H1 (cell line): ENCODE measurements around the gene TUBB2B. TPM values are rescaled to one million over a fixed set of nuclear protein-coding genes. Genes with fewer than 3 reads are reported as not detected.

Experiments
- ASH2L ChIP-seq: fragments of 200-600, 300-600 bp; sonication (generic); IDR thresholded peaks from one replicate; pipeline ENCODE4 v1.7.1; 2017; ENCODE audit warnings: low read length
- CHD1 ChIP-seq: IDR thresholded peaks from 2 replicates; pipeline ENCODE4 v1.6.1; 2012; ENCODE audit warnings: low read depth, low read length, improper control_type of control experiment
- GABPA ChIP-seq: IDR thresholded peaks from 2 replicates; pipeline ENCODE4 v1.6.1; 2011; ENCODE audit warnings: mild to moderate bottlenecking, low read length, moderate library complexity, borderline replicate concordance; ENCODE audit not compliant: insufficient read depth
- HDAC2 ChIP-seq, 2 experiments: fragments of 300-600 bp in 1 of 2; sonication (generic) in 1 of 2; IDR thresholded peaks; 2 replicates each; pipeline ENCODE4 v1.6.1; 2011 to 2012; ENCODE audit warnings: low read depth in 2 of 2, low read length in 2 of 2, mild to moderate bottlenecking in 2 of 2, moderate library complexity in 2 of 2, borderline replicate concordance in 1 of 2, inconsistent platforms in 1 of 2
- JUND ChIP-seq: IDR thresholded peaks from 2 replicates; pipeline ENCODE4 v1.6.1; 2011; ENCODE audit warnings: mild to moderate bottlenecking, improper control_type of control experiment, low read length
- NRF1 ChIP-seq: IDR thresholded peaks from 2 replicates; pipeline ENCODE4 v1.6.1; 2011; ENCODE audit warnings: mild to moderate bottlenecking, low read depth, low read length, improper control_type of control experiment
- PHF8 ChIP-seq: fragments of 200-600 bp; sonication (generic); conservative IDR thresholded peaks from 2 replicates; pipeline ENCODE4 v1.7.1; 2012; ENCODE audit warnings: low read depth, mild to moderate bottlenecking, inconsistent platforms, low read length, moderate library complexity
- RNF2 ChIP-seq: fragments of 200-900, 300-1000 bp; sonication (generic); IDR thresholded peaks from 2 replicates; pipeline ENCODE4 v1.7.1; 2016; ENCODE audit warnings: borderline replicate concordance, low read depth, mild to moderate bottlenecking, antibody characterized with exemption, low read length; ENCODE audit not compliant: poor library complexity, severe bottlenecking; ENCODE audit errors: missing control alignments
- SIRT6 ChIP-seq: IDR thresholded peaks from one replicate; pipeline ENCODE4 v1.7.1; 2012; ENCODE audit warnings: low read length, inconsistent platforms
- TAF1 ChIP-seq: IDR thresholded peaks from 2 replicates; pipeline ENCODE4 v1.6.1; 2011; ENCODE audit warnings: mild to moderate bottlenecking, low read depth, low read length
- polyA plus RNA-seq, 7 experiments: library from polyadenylated mRNA; depleted of rRNA in 3 of 7; stranded (reverse) in 5 of 7; unstranded in 2 of 7; fragments of >200 nt in 5 of 7; fragments of 200-250 nt in 2 of 7; gene quantifications; 1 replicate in 5 of 7; 2 replicates in 1 of 7; 4 replicates in 1 of 7; pipeline versions ENCODE4 v1.2.1 to v1.2.3, GENCODE V29; 2011 to 2013; ENCODE audit warnings: missing spikeins in 2 of 7, mixed read lengths in 2 of 7
- total RNA-seq: library from RNA; stranded (reverse); fragmentation: NEBNext Ultra II Directional; extraction: Animal tissue kit (Norgen Biotek cat#: 25700); gene quantifications from 2 replicates; pipeline ENCODE4 v1.2.1, GENCODE V29; 2021
- TF ChIP-seq, protein P1 (sequence below): fragments of 300-600 bp; sonication (generic); IDR thresholded peaks from 2 replicates; pipeline ENCODE4 v1.7.1; 2012; ENCODE audit warnings: low read length, moderate library complexity, mild to moderate bottlenecking, inconsistent platforms; ENCODE audit not compliant: insufficient replicate concordance

TUBB2B gene
- total and polyA plus RNA-seq, 2 of the 8 experiments (the other 6 are each of a cell fraction or from before 2014, with no cell fraction given): 612 to 722 TPM

GRCh38 chr6:3259491-3259958 lies 32.1 kb upstream of the TUBB2B start (continued):
- TF ChIP-seq, protein P1, sequence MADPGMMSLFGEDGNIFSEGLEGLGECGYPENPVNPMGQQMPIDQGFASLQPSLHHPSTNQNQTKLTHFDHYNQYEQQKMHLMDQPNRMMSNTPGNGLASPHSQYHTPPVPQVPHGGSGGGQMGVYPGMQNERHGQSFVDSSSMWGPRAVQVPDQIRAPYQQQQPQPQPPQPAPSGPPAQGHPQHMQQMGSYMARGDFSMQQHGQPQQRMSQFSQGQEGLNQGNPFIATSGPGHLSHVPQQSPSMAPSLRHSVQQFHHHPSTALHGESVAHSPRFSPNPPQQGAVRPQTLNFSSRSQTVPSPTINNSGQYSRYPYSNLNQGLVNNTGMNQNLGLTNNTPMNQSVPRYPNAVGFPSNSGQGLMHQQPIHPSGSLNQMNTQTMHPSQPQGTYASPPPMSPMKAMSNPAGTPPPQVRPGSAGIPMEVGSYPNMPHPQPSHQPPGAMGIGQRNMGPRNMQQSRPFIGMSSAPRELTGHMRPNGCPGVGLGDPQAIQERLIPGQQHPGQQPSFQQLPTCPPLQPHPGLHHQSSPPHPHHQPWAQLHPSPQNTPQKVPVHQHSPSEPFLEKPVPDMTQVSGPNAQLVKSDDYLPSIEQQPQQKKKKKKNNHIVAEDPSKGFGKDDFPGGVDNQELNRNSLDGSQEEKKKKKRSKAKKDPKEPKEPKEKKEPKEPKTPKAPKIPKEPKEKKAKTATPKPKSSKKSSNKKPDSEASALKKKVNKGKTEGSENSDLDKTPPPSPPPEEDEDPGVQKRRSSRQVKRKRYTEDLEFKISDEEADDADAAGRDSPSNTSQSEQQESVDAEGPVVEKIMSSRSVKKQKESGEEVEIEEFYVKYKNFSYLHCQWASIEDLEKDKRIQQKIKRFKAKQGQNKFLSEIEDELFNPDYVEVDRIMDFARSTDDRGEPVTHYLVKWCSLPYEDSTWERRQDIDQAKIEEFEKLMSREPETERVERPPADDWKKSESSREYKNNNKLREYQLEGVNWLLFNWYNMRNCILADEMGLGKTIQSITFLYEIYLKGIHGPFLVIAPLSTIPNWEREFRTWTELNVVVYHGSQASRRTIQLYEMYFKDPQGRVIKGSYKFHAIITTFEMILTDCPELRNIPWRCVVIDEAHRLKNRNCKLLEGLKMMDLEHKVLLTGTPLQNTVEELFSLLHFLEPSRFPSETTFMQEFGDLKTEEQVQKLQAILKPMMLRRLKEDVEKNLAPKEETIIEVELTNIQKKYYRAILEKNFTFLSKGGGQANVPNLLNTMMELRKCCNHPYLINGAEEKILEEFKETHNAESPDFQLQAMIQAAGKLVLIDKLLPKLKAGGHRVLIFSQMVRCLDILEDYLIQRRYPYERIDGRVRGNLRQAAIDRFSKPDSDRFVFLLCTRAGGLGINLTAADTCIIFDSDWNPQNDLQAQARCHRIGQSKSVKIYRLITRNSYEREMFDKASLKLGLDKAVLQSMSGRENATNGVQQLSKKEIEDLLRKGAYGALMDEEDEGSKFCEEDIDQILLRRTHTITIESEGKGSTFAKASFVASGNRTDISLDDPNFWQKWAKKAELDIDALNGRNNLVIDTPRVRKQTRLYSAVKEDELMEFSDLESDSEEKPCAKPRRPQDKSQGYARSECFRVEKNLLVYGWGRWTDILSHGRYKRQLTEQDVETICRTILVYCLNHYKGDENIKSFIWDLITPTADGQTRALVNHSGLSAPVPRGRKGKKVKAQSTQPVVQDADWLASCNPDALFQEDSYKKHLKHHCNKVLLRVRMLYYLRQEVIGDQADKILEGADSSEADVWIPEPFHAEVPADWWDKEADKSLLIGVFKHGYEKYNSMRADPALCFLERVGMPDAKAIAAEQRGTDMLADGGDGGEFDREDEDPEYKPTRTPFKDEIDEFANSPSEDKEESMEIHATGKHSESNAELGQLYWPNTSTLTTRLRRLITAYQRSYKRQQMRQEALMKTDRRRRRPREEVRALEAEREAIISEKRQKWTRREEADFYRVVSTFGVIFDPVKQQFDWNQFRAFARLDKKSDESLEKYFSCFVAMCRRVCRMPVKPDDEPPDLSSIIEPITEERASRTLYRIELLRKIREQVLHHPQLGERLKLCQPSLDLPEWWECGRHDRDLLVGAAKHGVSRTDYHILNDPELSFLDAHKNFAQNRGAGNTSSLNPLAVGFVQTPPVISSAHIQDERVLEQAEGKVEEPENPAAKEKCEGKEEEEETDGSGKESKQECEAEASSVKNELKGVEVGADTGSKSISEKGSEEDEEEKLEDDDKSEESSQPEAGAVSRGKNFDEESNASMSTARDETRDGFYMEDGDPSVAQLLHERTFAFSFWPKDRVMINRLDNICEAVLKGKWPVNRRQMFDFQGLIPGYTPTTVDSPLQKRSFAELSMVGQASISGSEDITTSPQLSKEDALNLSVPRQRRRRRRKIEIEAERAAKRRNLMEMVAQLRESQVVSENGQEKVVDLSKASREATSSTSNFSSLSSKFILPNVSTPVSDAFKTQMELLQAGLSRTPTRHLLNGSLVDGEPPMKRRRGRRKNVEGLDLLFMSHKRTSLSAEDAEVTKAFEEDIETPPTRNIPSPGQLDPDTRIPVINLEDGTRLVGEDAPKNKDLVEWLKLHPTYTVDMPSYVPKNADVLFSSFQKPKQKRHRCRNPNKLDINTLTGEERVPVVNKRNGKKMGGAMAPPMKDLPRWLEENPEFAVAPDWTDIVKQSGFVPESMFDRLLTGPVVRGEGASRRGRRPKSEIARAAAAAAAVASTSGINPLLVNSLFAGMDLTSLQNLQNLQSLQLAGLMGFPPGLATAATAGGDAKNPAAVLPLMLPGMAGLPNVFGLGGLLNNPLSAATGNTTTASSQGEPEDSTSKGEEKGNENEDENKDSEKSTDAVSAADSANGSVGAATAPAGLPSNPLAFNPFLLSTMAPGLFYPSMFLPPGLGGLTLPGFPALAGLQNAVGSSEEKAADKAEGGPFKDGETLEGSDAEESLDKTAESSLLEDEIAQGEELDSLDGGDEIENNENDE: no peak
- TF ChIP-seq JUND (no peak), TAF1 (no peak), CHD1 (no peak), SIRT6 (no peak), RNF2 (no peak), ASH2L (peak; percentile 64), NRF1 (no peak), PHF8 (no peak), GABPA (no peak), HDAC2 (IDR thresholded peaks at IDR 0.05; ENCODE audit: borderline replicate concordance in 1 of 2, low read depth in 2 of 2, low read length in 2 of 2) (peak in 1 of 2 experiments; percentile 50; a peak in 1 of 4 replicates)
